GM12872 (cell line): ENCODE results near the gene FAM98C.

ENCODE experiments used
- CTCF ChIP-seq: IDR thresholded peaks from 3 replicates; pipeline ENCODE4 v1.5.1; 2011; ENCODE audit warnings: low read depth, mild to moderate bottlenecking, low read length, moderate library complexity; ENCODE audit not compliant: insufficient read depth

FAM98C gene

GRCh38 chr19:38429055-38429810 lies 26.3 kb downstream of the FAM98C start:
- TF ChIP-seq CTCF, result no peak

GRCh38 chr19:38429811-38430156 lies 26.9 kb downstream of the FAM98C start:
- TF ChIP-seq CTCF, result no peak

GRCh38 chr19:38430931-38431330 lies 28.0 kb downstream of the FAM98C start:
- TF ChIP-seq CTCF, result no peak

- TF ChIP-seq CTCF, result no peak
Observed at GRCh38 chr19:38433268-38433733, 30.4 kb downstream of the FAM98C start, which contains the start of gene RYR1. Gene RYR1 (plus strand): TSS chr19:38433691. CDS start chr19:38433830, 139 bp downstream.

- no peak for TF ChIP-seq CTCF
Observed at GRCh38 chr19:38434549-38435051, 31.7 kb downstream of the FAM98C start.

GRCh38 chr19:38437295-38437694 lies 34.4 kb downstream of the FAM98C start:
- no peak for TF ChIP-seq CTCF

- TF ChIP-seq CTCF, result no peak
Observed at GRCh38 chr19:38437917-38438316, 35.0 kb downstream of the FAM98C start.
